Measurements from ENCODE around the gene NELFB.
A peak's percentile ranks its signal among the peaks of the same experiment; 100 is the strongest.
"Not testable (repeated sequence)": the region's sequence is repeated elsewhere in the genome, so short reads cannot be mapped to it uniquely, and the experiment has no call there.

The NELFB gene

GRCh38 chr9:137234758-137235423, 20.2 kb upstream of the NELFB start:
- no peak for DNase-seq

DNA sequence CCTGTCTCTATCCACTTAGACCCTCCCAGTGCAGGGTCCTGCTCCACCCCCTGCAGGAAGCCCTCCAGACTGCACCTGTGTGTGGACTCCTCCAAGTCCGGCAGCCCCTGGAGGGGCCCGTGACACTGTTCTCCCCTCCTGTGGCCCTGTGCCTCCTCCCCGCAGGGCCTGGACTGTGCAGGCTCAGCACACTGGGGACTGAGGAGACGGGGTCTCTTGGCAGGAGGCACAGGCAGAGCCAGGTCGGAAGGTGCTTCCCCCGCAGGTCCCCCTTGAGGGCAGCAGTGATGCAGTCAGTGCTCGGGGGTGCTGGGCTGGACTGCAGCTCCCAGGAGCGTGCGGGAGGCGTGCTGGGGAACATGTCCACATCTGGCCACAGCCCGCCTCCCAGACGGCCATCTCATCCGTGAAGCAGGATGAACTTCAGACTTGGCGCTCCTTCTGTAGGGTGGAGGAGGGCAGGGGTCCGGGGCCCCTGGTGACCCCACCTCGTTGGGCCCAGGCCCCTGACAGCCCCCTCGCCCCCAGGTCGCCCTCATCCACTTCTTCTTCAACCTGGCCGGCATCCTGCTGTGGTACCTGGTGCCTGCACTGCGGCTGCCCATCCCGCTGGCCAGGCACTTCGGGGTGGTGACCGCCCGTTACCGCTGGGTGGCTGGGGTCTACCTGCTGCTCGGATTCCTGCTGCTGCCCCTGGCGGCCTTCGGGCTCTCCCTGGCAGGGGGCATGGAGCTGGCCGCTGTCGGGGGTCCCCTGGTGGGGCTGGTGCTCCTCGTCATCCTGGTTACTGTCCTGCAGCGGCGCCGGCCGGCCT, 19.5 kb upstream of the NELFB start:
- no peak for DNase-seq

DNA sequence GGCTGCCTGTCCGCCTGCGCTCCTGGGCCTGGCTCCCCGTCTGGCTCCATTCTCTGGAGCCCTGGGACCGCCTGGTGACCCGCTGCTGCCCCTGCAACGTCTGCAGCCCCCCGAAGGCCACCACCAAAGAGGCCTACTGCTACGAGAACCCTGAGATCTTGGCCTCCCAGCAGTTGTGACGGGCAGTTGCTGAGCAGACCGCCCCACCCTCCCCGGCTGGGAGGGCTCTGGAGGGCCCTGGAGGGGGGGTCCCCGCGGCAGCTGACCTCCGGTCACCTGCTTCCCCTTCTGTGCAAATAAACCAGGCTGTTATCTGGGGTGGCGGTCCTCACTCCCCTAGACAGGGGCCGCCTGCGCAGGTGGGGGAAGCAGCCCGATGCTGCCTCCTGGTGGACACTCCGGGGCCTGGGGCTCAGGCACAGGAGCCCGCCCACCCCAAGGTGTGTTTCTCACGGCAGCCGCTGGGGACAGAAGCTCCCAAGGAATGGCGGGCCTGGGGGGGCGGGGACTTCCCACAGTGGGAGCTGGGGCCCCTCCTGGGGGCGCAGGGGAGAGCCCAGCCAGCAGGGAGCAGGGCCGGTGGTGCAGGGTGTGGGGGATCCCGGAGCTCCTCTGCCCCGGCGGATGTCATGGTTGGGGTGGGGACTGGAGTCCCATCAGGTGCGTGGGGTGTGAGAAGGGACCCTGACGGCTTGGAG, 18.7 kb upstream of the NELFB start:
- peak; percentile 77 to 85 for DNase-seq

- no peak for DNase-seq
Measured at GRCh38 chr9:137236936-137237421, 18.1 kb upstream of the NELFB start.

DNA sequence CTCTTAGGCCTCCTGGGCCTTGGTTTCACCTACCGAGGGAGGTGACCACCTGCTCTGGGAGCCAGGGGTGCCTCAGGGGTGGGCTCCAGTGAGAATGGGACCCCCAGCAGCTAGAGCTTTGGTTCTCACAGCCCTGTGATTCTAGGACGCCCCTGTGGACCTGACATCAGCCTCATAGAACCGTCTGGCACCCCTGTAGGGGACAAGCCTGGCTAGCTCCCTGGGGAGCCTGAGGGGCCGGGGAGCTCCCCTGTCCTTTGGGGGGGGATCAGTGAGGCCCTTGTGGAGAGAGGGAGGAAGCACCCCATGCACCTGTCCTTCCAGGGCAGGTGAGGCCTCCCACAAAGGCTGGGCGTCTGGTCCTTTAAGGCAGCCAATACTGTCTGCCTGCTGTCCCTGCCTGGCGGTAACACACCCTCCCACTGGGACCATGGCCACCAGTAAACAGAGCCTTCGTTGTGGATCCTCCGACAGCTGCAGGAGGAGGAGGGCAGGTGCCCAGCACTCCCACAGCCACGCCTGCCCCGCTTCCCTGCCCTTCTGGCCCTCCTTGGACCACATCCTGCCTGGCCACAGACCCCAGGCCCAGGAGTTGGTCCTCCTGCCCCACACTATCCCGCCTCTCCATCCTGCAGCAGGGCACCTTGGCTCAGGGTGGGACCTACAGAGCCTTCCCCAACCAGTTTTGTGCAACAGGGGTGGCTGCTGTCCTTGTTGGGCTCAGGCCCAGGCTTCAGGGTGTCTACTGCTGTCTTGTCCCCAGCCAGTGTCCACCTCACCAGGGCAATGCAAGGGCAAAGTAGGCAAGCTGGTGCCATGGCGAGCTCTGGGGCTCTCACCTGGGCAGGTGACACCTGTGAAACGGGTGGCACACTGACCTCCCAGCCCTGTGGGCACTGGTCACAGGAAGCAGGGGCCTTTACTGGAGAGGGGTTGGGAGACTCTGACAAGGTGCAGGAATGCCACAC, 17.1 kb upstream of the NELFB start:
- DNase-seq = no peak

GRCh38 chr9:137239541-137240200, 15.5 kb upstream of the NELFB start:
- not testable (repeated sequence) for DNase-seq

- DNase-seq = peak; percentile 74 to 76
Measured at GRCh38 chr9:137240318-137240840, 14.7 kb upstream of the NELFB start.

DNA sequence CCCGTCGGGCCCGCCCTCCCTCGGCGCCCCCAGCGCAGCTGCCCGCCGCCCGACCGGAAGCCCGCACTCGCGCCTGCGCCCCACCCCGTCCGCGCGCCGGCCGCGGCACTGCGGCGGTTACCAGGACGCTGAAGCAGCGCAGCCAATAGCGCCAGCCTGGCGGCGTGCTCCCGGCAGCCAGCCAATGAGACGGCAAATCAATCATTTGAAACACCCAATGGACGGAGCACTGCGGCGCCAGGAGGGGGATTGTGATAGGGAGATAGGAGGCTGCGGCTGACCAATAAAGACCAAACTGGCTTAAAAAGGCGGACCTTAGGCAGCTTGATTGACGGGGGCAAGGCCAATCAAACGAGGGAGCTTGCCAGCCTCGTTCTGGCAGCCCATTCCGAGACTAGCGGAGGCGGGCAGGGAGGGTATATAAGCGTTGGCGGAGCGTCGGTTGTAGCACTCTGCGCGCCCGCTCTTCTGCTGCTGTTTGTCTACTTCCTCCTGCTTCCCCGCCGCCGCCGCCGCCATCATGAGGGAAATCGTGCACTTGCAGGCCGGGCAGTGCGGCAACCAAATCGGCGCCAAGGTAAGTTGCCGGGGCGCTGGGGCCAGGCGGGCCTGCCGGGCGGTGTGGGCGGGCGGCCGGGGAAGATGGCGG, 14.2 kb upstream of the NELFB start, which contains the start of gene TUBB4B:
Gene TUBB4B, plus strand, starts transcription at position 447 of the 649 bp plus-strand sequence. Its CDS starts 74 bp downstream, at position 521.
- DNase-seq = peak; percentile 100

GRCh38 chr9:137241490-137242268, 13.4 kb upstream of the NELFB start:
- DNase-seq = peak; percentile 50 to 72

GRCh38 chr9:137242269-137243203, 12.6 kb upstream of the NELFB start:
- DNase-seq = no peak

GRCh38 chr9:137243266-137243625, 11.9 kb upstream of the NELFB start:
- DNase-seq = not testable (repeated sequence)

DNA sequence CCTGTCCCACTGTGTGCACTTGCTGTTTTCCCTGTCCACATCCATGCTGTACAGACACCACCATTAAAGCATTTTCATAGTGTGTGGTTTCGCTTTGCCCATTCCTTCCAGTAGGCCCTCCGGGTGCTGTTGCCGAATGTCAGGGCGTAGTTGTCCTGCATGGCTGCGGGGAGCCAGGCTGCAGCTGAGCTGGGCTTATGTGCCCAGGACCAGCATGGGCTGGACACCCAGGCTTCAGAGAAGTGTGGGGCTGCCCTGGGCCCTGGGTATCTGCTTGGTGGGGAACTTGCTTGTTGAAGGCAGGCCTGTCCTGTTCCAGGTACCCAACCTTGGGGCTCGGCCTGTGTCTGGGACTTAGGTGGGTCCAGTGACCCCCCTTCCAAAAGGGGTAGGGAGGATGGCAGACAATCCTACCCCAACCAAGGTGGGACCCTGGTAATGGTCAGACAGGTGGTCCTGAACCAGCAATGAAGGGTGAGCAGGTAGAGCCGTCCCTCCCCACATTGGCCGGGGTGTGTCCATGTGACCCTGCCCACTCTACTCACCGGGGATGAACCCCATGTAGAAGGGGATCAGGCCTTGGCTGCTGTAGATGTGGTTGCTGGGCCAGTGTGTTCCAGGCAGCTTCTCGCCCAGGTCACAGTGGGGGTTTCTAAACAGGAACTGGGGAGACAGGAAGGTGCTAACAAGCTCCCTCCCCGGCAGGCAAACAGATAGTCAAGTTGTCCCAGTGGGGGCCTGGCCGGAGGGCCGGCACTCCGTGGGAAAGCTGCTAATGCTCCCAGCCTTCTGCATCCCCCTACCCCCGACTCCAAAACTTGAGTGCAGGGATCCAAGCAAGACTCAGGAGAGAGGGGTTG, 11.3 kb upstream of the NELFB start:
- DNase-seq = no peak

GRCh38 chr9:137244486-137245449, 10.4 kb upstream of the NELFB start:
- DNase-seq = no peak

DNA sequence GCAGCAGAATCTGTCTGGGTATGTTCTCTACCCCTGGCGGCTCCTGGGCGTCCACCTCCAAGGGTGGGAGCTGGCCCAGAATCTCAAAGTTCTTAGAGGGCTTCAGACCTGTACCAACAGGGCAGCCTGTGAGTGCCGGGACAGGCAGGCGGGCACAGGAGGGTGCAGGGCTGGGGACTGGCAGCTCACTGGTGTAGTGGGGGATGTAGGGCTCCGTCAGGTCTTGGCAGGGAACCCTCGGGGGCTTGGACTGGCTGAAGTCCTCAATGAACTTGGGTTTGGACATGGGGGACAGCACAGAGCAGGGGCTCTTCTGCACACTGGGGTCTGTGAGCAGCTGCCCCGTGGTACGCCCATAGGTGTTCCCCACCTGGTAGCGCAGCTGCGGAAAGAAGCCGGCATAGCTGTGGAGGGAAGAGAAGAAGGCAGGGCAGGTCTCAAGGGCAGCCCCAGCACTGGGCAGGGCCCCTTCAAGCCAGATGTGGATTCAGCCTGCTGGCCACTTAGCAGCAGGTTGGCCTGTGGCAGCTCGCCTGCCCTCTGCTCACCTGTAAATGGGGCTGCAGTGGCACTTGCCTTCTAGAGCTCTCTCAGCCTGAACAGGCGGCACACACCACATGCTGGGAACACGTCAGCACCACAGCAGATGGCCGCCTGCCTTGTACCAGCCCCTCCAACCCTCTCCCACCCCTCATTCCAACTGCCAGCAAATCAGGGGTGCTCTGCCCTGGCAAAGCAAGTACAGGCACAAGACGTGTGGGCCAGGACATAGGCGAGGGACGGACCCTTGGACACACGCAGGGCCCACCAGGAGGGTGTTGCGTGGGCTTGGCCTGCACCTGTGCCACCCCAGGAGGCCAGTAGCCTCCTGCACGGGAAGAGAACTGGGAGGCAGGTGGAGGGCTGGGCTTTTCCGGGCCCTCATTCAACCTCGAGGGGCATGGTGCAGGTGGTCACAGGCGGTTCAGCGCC, 9.4 kb upstream of the NELFB start:
- no peak for DNase-seq

All from inflammatory macrophage (primary cell).